PC-3 (cell line): ENCODE results near the gene PTRHD1. TPM values are rescaled to one million over a fixed set of nuclear protein-coding genes. Genes with fewer than 3 reads are reported as not detected.

ENCODE experiments used
- ATAC-seq: fragments of 200-7000 bp; cut with Tn5 transposase; 2 replicates; pipeline ENCODE4 v1.9.1; 2020; ENCODE audit warnings: mild to moderate bottlenecking, moderate library complexity
- BruUV-seq: library from RNA; stranded (reverse); fragments of 400-500 nt; replicated peaks from 2 replicates; lab custom pipeline; 2021; lab: Mats Ljungman, UMichigan
- CTCF ChIA-PET: fragments of 300-600 bp; sonication (Branson Sonifier 250); formaldehyde crosslinking; loops from one replicate; lab custom pipeline; 2022; ENCODE audit warnings: antibody characterized with exemption; lab: Charles Lee
- POLR2A ChIA-PET: fragments of 300-600 bp; sonication (Branson Sonifier 250); formaldehyde crosslinking; loops from one replicate; lab custom pipeline; 2022; ENCODE audit warnings: antibody characterized with exemption; ENCODE audit not compliant: unreplicated experiment; lab: Charles Lee
- DNase-seq: peaks from one replicate; pipeline ENCODE4 v3.0.0-alpha.2; 2015
- H2AFZ ChIP-seq: fragments of 300-600 bp; sonication (generic); 2 replicates; pipeline ENCODE4 v1.6.0; 2016; ENCODE audit warnings: antibody characterized with exemption, low read length
- H3F3A ChIP-seq: fragments of 300-600 bp; sonication (generic); one replicate; pipeline ENCODE4 v1.6.0; 2017; ENCODE audit warnings: antibody characterized with exemption, low read length, control low read depth, mild to moderate bottlenecking; ENCODE audit not compliant: unreplicated experiment
- H3K27ac ChIP-seq: fragments of 300-600 bp; sonication (generic); 2 replicates; pipeline ENCODE4 v1.5.1; 2016; ENCODE audit warnings: mild to moderate bottlenecking, low read length
- H3K27me3 ChIP-seq: fragments of 300-600 bp; sonication (generic); 2 replicates; pipeline ENCODE4 v1.6.1; 2016; ENCODE audit warnings: low read length, mixed read lengths
- H3K36me3 ChIP-seq: fragments of 300-600 bp; sonication (generic); 2 replicates; pipeline ENCODE4 v1.6.1; 2016; ENCODE audit warnings: low read depth, mixed run types, low read length, mixed read lengths
- H3K4me1 ChIP-seq: fragments of 300-600 bp; sonication (generic); 2 replicates; pipeline ENCODE4 v1.5.1; 2016; ENCODE audit warnings: low read length; ENCODE audit not compliant: insufficient read depth
- H3K4me2 ChIP-seq: fragments of 300-600 bp; sonication (generic); 2 replicates; pipeline ENCODE4 v1.6.0; 2016; ENCODE audit warnings: low read length
- H3K4me3 ChIP-seq: fragments of 300-600 bp; sonication (generic); 2 replicates; pipeline ENCODE4 v1.5.1; 2016; ENCODE audit warnings: mild to moderate bottlenecking, low read length, mixed read lengths
- H3K79me2 ChIP-seq: fragments of 300-600 bp; sonication (generic); 2 replicates; pipeline ENCODE4 v1.6.1; 2017; ENCODE audit warnings: low read length, mixed read lengths
- H3K9ac ChIP-seq: fragments of 300-600 bp; sonication (generic); 2 replicates; pipeline ENCODE4 v1.6.0; 2016; ENCODE audit warnings: mild to moderate bottlenecking, low read length
- H3K9me2 ChIP-seq: fragments of 300-600 bp; sonication (generic); replicated peaks from 2 replicates; pipeline ENCODE4 v1.6.1; 2016; ENCODE audit warnings: mixed run types, low read length, mixed read lengths
- H3K9me3 ChIP-seq: fragments of 300-600 bp; sonication (generic); 2 replicates; pipeline ENCODE4 v1.6.1; 2016; ENCODE audit warnings: low read length, mixed read lengths
- H4K20me1 ChIP-seq: fragments of 300-600 bp; sonication (generic); 2 replicates; pipeline ENCODE4 v1.6.1; 2016; ENCODE audit warnings: low read length, mixed read lengths
- EZH2 ChIP-seq: fragments of 300-600 bp; sonication (generic); IDR thresholded peaks from one replicate; pipeline ENCODE4 v1.6.1; 2017; ENCODE audit warnings: antibody characterized with exemption, mild to moderate bottlenecking, low read length; ENCODE audit not compliant: unreplicated experiment
- EZH2phosphoT487 ChIP-seq: fragments of 300-600 bp; sonication (generic); IDR thresholded peaks from 2 replicates; pipeline ENCODE4 v1.6.1; 2018; ENCODE audit warnings: mild to moderate bottlenecking, antibody characterized with exemption, low read length, borderline replicate concordance
- intact Hi-C: fragments of 100-400 bp; cut with micrococcal nuclease; formaldehyde crosslinking; loops from 2 replicates; pipeline ENCODE4 v1.9.0; 2023
- total RNA-seq: library from RNA; depleted of rRNA; stranded (reverse); fragments of >200 nt; gene quantifications from 2 replicates; pipeline ENCODE4 v1.2.3, GENCODE V29; 2014
- TF ChIP-seq, protein P1 (sequence below): fragments of 300-600 bp; sonication (generic); conservative IDR thresholded peaks from 2 replicates; pipeline ENCODE4 v1.5.1; 2017; ENCODE audit warnings: antibody characterized with exemption, low read depth, mild to moderate bottlenecking, low read length

The PTRHD1 gene
- total RNA-seq, 1 experiment from 2014 or later = 68.6 TPM

DNA sequence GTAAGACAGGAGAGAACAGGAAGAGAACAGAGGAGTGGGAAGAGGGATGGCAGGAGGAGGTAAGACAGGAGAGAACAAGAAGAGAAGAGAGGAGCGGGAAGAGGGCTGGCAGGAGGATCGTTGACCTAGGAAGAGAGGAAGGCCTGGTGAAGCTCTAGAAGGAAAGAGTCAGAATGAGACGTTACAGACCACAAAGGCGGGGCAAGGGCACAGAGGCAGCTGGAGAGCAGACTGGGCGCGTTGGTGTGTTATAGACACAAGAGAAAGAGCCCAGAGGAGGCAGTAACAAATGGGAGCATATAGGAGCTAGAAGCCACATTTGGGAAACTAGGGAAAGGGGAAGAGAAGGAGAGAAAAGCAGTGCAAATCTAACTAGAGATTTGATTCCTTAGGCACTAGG, 26.6 kb downstream of the PTRHD1 start:
- POLR2A ChIA-PET = no interaction called here
- H4K20me1 ChIP-seq = no peaks in the 10 kb centered on the region
- no peak overlapping the region for H2AFZ ChIP-seq
- intact Hi-C loops = no loop called here
- H3K27ac ChIP-seq = no peak overlapping the region
- H3K9me2 ChIP-seq = no peaks in the 10 kb centered on the region
- ATAC-seq (no peak), DNase-seq (no peak)
- no peaks in the 10 kb centered on the region for H3K9me3 ChIP-seq
- CTCF ChIA-PET = no interaction called here
- no peaks in the 10 kb centered on the region for H3K79me2 ChIP-seq
- no peaks in the 10 kb centered on the region for H3K36me3 ChIP-seq
- no peak overlapping the region for H3K9ac ChIP-seq
- H3K27me3 ChIP-seq = no peaks in the 10 kb centered on the region
- no peak overlapping the region for H3K4me3 ChIP-seq
- TF ChIP-seq EZH2 (no peak), EZH2phosphoT487 (no peak)
- TF ChIP-seq, protein P1, sequence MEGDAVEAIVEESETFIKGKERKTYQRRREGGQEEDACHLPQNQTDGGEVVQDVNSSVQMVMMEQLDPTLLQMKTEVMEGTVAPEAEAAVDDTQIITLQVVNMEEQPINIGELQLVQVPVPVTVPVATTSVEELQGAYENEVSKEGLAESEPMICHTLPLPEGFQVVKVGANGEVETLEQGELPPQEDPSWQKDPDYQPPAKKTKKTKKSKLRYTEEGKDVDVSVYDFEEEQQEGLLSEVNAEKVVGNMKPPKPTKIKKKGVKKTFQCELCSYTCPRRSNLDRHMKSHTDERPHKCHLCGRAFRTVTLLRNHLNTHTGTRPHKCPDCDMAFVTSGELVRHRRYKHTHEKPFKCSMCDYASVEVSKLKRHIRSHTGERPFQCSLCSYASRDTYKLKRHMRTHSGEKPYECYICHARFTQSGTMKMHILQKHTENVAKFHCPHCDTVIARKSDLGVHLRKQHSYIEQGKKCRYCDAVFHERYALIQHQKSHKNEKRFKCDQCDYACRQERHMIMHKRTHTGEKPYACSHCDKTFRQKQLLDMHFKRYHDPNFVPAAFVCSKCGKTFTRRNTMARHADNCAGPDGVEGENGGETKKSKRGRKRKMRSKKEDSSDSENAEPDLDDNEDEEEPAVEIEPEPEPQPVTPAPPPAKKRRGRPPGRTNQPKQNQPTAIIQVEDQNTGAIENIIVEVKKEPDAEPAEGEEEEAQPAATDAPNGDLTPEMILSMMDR = no peak
- no peaks in the 10 kb centered on the region for H3F3A ChIP-seq
- no TSS peak for BruUV-seq
- no peaks in the 10 kb centered on the region for H3K4me1 ChIP-seq
- H3K4me2 ChIP-seq = no peak overlapping the region

DNA sequence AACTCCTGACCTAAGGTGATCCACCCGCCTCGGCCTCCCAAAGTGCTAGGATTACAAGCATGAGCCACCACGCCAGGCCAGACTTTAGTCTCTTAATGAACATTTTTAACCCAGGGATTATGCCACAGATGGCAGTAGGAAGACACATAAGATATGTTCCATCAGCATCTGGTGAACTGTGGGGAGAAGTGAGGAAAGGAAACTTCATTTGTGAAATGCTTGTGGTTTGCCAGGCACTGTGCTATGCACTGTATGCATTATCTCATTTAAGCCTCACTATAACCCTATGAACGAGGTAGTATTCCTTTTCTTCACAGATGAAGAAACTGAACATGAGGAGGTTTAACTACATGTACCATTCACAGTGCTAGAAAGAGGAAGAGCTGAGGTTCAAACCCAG, 29.3 kb downstream of the PTRHD1 start:
- Histone ChIP-seq H3K4me3 (no peak overlapping the region), H3K27ac (no peak overlapping the region), H3K9me3 (no peaks in the 10 kb centered on the region), H3K9me2 (no peaks in the 10 kb centered on the region), H3K27me3 (no peaks in the 10 kb centered on the region), H3K79me2 (no peaks in the 10 kb centered on the region), H4K20me1 (no peaks in the 10 kb centered on the region), H3K4me2 (no peak overlapping the region), H2AFZ (no peak overlapping the region), H3F3A (no peaks in the 10 kb centered on the region), H3K9ac (no peak overlapping the region), H3K4me1 (no peaks in the 10 kb centered on the region), H3K36me3 (no peaks in the 10 kb centered on the region)
- no peak for DNase-seq
- ChIA-PET POLR2A (no interaction called here), CTCF (no interaction called here)
- intact Hi-C loops = no loop called here
- ATAC-seq = no peak
- BruUV-seq = no TSS peak
- TF ChIP-seq, protein P1 = no peak
- TF ChIP-seq EZH2 (no peak), EZH2phosphoT487 (no peak)

DNA sequence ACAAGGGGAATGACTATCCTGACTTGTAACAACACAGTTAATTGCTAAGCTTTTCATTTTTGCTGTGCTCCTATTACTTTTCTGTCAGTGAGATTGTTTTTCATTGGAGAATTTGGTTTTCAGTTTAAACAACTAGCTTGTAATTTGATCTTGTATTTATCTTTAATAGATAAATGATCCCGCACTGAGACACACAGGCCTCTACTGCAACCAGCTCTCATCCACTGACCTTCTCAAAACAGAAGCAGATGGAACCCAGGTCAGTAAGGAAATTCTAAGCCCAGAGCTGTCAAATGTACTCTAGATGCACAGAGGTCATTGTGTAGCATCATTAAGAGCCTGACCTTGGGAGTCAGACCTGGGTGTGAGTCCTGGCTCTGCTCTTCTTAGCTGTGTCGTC, 30.7 kb downstream of the PTRHD1 start:
- CTCF ChIA-PET = no interaction called here
- Histone ChIP-seq H4K20me1 (no peaks in the 10 kb centered on the region), H3K27ac (no peak overlapping the region), H3K36me3 (no peaks in the 10 kb centered on the region), H2AFZ (no peak overlapping the region), H3F3A (no peaks in the 10 kb centered on the region), H3K9ac (no peak overlapping the region), H3K4me3 (no peak overlapping the region), H3K4me2 (no peak overlapping the region), H3K27me3 (no peaks in the 10 kb centered on the region), H3K9me2 (no peaks in the 10 kb centered on the region), H3K9me3 (no peaks in the 10 kb centered on the region), H3K4me1 (no peaks in the 10 kb centered on the region), H3K79me2 (no peaks in the 10 kb centered on the region)
- intact Hi-C loops = no loop called here
- BruUV-seq = no TSS peak
- DNase-seq = no peak
- no peak for TF ChIP-seq EZH2
- no peak for TF ChIP-seq EZH2phosphoT487
- TF ChIP-seq, protein P1 = no peak
- POLR2A ChIA-PET = no interaction called here
- ATAC-seq = no peak
